HG03457 (cell line): ENCODE results near the gene ARL15.
"Not testable (repeated sequence)": the region's sequence is repeated elsewhere in the genome, so short reads cannot be mapped to it uniquely, and the experiment has no call there.

Source experiments
- ATAC-seq: cut with Tn5 transposase; IDR thresholded peaks from one replicate; pipeline ENCODE4 v1.9.1; 2021; ENCODE audit warnings: moderate number of reproducible peaks; ENCODE audit not compliant: unreplicated experiment

ARL15 gene

GRCh38 chr5:53873235-53873634 is 437.1 kb downstream of the ARL15 start:
- ATAC-seq = no peak

- no peak for ATAC-seq
Observed at GRCh38 chr5:53871775-53872174, 438.6 kb downstream of the ARL15 start.

GRCh38 chr5:53871050-53871449 is 439.3 kb downstream of the ARL15 start:
- ATAC-seq = no peak

GRCh38 chr5:53858700-53859456 is 451.5 kb downstream of the ARL15 start:
- no peak for ATAC-seq

- ATAC-seq = no peak
Observed at GRCh38 chr5:53856506-53856905, 453.9 kb downstream of the ARL15 start.

- not testable (repeated sequence) for ATAC-seq
Observed at GRCh38 chr5:53836851-53837430, 473.4 kb downstream of the ARL15 start.

GRCh38 chr5:53834500-53834899 is 475.9 kb downstream of the ARL15 start:
- no peak for ATAC-seq
